GM19324 (cell line): ENCODE results near the gene H3-3A.
"Not testable (repeated sequence)": the region's sequence is repeated elsewhere in the genome, so short reads cannot be mapped to it uniquely, and the experiment has no call there.

Experiments
- ATAC-seq: cut with Tn5 transposase; IDR thresholded peaks from one replicate; pipeline ENCODE4 v1.9.1; 2021; ENCODE audit warnings: mild to moderate bottlenecking, moderate library complexity; ENCODE audit not compliant: unreplicated experiment, low FRiP score

H3-3A gene

DNA sequence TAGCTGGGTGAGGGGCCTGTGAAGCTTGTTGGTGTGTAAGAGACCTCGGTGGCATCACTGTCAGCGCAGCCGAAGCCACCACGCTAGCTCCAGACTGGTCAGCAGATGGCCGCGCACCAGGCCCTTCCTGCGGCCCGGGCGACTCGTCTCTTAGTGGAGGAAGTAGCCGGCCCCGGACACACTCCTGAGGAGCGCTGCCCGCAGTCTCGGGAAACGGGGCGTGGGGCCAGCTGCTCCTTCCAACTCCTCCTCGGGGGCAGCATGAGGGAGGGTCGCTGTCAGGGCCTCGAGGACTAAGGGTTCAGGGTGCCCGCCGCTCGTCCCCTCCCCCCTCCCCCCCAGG lies 20.4 kb downstream of the H3-3A start:
- ATAC-seq: peak; percentile 22

DNA sequence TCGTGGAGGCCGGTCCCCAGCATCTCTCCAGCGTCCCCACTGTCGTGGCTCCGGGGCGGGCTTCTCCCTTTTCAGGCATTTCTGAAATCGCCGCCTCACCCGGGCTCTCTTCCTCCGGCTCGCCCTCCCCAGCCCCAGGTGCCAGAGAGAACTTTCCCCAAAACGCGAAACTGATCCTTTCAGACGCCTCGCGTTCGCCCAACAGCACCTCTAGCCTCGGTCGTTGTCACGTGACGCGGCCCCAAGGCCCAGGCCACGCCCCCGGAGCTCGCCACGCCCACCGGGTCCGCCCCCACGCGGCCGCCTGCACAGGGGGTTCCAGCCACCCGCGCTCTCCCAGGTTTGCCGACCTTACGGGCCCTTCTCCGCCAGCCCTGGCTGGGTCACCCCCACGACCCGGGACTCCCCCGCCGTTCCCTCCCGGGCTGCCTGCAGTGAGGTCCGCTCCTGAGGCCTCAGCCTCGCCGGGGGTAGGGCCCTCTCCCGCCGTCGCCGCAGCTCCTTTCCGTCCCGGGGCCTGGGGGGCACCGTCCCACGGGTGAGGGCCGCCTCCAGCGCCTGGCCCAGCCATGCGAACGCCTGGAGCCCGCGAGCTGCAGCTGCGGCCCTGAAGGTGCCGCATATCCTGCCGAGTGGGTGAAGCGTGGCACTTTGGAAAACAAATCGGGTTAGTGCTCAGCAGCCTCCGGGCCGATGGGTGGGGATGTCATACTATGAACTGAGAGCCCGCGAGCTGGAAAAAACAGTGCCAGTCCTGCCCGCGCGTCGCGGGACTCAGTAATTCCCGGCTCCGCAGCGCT lies 21.0 kb downstream of the H3-3A start:
- peak; percentile 89 for ATAC-seq

GRCh38 chr1:226085675-226086285 lies 23.3 kb downstream of the H3-3A start:
- no peak for ATAC-seq

- no peak for ATAC-seq
Measured at GRCh38 chr1:226086776-226087175, 24.3 kb downstream of the H3-3A start.

DNA sequence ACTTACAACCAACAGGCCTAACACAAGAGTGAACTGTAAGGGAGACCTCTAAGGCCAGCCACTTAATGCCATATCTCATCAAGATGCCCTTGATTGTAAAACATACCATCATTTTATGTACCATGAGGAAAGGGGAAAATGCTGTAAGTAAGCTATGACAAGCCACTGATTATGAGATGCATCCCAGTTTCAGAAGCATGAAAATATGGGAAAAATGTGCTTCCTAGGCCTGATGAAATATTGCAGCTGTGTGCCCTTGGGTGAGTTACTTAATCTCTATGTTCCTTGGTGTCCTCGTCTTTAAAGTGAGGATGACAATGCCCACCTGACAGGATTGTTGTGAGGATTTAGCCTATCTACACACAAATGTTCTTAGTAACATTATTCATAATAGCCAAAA lies 28.9 kb downstream of the H3-3A start:
- ATAC-seq: no peak

DNA sequence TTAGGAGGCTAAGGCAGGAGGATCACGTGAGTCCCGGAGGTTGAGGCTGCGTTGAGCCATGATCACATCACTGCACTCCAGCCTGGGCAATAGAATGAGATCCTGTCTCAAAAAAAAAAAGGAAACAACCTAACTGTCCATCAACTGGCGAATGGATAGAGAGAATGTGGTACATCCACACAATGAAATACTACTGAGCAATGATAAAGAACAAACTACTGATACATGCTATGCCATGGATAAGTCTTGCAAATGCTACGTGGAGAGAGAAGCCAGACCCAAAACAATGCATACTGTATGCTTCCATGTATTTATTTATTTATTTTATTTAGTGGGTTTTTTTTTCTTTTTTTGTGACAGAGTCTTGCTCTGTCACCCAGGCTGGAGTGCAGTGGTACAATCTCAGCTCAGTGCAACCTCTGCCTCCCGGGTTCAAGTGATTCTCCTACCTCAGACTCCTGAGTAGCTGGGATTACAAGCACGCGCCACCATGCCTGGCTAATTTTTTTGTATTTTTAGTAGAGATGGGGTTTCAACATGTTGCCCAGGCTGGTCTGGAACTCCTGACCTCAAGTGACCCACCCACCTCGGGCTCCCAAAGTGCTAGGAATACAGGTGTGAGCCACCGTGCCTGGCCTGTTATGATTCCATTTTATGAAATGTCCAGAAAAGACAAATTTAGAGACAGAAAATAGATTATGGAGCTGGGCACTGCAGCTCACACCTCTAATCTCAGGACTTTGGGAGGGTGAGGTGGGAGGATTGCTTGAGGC lies 29.7 kb downstream of the H3-3A start:
- ATAC-seq: not testable (repeated sequence)

GRCh38 chr1:226092965-226093364 lies 30.4 kb downstream of the H3-3A start:
- no peak for ATAC-seq

- no peak for ATAC-seq
Measured at GRCh38 chr1:226093621-226094020, 31.1 kb downstream of the H3-3A start.

DNA sequence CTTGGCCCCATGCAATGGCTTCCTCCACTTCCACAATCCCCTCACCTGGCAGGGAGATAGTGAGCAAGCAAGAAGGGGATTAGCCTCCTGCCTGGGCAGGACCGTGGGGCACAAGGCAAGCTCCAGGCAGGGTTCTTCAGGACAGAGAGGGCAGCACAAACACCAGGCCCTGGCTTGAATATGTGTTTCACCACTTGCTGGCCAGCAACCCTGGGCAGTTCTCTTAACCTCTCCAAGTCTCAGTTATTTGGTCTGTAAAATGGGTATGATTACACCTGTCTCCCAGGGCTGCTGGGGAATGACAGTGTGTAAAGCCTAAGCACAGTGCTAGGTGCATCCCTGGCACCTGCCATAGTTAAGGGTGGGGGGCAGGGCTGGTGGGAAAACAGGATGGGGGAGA lies 31.9 kb downstream of the H3-3A start:
- no peak for ATAC-seq

GRCh38 chr1:226095286-226095685 lies 32.8 kb downstream of the H3-3A start:
- ATAC-seq: no peak

GRCh38 chr1:226097866-226098625 lies 35.5 kb downstream of the H3-3A start:
- no peak for ATAC-seq

DNA sequence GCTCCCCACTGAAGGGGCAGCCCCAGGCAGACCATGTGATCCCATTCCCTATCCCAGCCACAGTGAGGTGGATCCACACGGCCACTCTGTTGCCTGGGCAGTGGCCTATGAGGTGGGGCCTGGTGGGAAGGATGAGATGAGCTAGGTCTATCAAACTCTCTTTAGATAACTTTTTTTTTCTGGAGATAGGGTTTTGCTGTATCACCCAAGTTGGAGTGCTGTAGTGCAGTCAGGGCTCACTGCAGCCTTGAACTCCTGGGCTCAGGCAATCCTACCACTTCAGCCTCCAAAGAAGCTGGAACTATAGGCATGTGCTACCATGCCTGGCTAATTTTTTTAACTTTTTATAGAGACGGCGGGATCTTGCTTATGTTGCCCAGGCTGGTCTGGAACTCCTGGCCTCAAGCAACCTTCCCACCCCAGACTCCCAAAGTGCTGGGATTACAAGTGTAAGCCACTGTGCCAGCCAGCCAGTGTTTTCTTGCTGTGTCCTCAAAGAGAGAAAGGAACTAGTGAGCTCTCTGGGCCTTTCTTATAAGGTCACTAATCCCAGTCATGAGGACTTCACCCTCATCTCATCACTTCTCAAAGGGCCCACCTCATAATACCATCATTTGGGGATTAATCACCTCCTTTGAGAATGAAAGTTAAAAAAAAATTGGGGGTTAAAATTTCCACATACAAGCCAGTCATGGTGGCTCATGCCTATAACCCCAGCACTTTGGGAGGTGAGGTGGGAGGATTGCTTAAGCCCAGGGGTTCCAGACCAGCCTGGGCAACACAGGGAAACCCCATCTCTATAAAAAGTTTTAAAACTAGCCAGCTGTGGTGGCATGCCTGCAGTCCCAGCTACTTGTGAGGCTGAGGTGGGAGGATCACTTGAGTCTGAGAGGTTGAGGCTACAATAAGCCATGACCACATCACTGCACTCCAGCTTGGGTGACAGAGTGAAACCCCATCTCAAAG lies 36.6 kb downstream of the H3-3A start:
- ATAC-seq: no peak

- ATAC-seq: no peak
Measured at GRCh38 chr1:226100436-226101391, 38.2 kb downstream of the H3-3A start.

DNA sequence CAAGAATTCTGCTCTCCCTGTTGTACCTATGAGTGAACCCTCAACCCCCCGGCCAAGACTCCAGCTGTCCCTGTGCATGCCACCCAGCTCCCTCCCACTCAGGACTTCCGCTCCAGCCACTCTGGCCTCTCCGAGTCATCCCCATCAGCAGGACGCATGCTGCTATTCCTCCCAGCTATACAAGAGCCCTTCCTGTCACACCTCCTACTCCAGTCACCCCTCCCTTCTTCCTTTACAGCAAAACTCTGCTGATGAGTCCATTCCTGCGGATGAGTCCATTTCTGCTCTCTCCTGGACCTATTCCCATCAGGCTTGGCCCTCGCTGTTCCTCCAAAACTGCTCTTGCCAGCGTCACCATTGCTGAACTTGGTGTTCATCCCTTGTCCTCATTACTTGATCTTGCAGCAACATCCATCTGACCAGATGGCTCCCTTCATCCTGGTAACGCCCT lies 42.2 kb downstream of the H3-3A start:
- no peak for ATAC-seq

DNA sequence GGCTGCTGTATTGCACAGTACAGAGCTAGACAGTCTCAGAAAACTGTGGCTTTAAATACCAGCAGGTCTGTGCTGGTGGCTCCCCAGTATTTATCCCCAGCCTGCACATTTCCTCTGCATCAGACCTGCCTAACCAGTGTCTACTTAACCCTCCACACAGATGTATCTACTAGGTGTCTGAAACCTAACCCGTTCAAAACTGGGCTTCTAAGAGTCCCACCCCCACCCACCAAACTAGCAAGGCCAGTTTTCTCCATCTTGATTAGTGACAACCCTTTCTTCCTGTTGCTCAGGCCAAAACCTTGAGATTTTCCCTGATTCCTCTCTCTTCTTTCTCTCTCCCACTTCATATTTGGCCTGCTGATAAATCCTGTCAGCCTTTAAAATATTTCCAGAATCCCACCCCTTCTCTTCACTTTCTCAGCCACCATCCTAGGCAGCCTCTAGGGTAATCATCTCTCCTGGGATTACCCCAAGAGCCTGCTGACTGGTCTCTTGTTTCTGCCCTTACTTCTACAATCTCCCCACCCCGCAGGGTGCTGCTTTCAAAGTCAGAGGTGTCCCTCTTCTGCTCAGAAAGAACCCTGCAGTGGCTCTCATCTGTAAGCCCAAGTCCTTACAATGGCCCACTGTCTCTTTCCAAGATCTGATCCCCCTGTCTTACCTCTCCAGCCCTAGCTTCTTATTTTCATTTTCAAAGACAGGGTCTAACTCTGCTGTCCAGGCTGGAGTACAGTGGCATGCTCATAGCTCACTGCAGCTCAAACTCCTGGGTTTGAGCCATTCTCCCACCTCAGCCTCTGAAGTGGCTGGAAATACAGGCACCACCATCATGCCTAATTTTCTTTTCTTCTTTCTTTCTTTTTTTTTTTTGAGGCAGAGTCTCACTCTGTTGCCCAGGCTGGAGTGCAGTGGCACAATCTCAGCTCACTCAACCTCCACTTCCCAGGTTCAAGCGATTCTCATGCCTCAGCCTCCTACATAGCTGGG lies 45.2 kb downstream of the H3-3A start:
- no peak for ATAC-seq

DNA sequence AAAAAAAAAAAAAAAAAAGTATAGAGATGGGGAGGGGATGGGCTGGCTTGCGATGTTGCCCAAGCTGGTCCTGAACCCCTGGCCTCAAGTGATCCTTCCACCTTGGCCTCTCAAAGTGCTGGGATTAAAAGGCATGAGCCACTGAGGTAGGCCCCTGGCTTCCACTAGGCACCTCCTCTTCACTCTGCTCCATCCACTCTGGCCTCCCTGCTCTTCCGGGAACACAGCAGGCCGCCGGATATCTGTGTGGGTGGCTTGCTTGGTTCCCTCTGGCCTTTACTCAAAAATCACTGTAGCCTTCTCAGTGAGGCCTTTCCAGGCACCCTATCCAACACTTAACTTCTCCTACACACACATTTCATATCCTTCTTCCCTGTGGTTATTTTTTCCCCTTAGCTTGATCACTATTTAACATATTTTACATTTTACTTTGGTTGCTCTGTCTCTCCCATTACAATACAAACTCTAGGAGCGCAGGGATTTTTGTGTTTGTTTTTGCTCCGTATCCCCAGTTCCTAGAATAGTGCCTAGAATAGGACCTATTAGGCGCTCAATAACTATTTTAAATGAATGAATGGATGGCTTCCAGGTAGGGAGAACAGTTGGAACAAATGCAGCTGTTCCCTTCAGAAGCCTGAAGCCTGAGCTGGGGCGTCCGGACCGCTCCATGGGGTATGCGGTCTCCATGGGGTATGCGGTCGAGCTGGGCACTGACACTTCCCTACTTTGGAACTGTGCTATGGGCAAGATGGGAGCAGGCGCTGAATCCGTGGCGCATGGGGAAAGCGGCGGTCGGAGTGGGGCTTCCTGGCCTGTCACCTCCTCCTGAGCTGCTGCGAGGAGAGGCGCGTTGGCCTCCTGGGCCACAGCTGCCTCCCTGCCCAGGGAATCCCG lies 46.7 kb downstream of the H3-3A start:
- peak; percentile 10 for ATAC-seq
